HUES6 (cell line): ENCODE results near the gene CDK11B.

Experiments used
- H3K27ac ChIP-seq: 2 replicates; pipeline ENCODE4 v1.7.0; 2013; ENCODE audit warnings: low read depth, mild to moderate bottlenecking, low read length, inconsistent platforms
- H3K27me3 ChIP-seq: 2 replicates; pipeline ENCODE4 v1.6.1; 2013; ENCODE audit warnings: low read length; ENCODE audit not compliant: control insufficient read depth, insufficient read depth
- H3K36me3 ChIP-seq: 2 replicates; pipeline ENCODE4 v1.6.1; 2013; ENCODE audit warnings: low read length; ENCODE audit not compliant: control insufficient read depth, insufficient read depth
- H3K4me1 ChIP-seq: 2 replicates; pipeline ENCODE4 v1.6.1; 2013; ENCODE audit warnings: low read length; ENCODE audit not compliant: control insufficient read depth, insufficient read depth
- H3K4me3 ChIP-seq: 2 replicates; pipeline ENCODE4 v1.5.1; 2013; ENCODE audit warnings: low read depth, low read length
- H3K9ac ChIP-seq: one replicate; pipeline ENCODE4 v1.6.1; 2013; ENCODE audit warnings: mild to moderate bottlenecking, low read length
- H3K9me3 ChIP-seq: 2 replicates; pipeline ENCODE4 v1.6.1; 2013; ENCODE audit warnings: low read depth, low read length; ENCODE audit not compliant: control insufficient read depth, insufficient read depth

The CDK11B gene

GRCh38 chr1:1605724-1606123 lies 53.1 kb downstream of the CDK11B start:
- no peak overlapping the region for H3K27ac ChIP-seq
- H3K4me1 ChIP-seq, result no peaks in the 10 kb centered on the region
- no peak overlapping the region for H3K9ac ChIP-seq
- H3K36me3 ChIP-seq, result no peaks in the 10 kb centered on the region
- H3K4me3 ChIP-seq, result no peak overlapping the region
- H3K9me3 ChIP-seq, result no peaks in the 10 kb centered on the region
- H3K27me3 ChIP-seq, result peaks cover 42% of the 10 kb centered on the region

DNA sequence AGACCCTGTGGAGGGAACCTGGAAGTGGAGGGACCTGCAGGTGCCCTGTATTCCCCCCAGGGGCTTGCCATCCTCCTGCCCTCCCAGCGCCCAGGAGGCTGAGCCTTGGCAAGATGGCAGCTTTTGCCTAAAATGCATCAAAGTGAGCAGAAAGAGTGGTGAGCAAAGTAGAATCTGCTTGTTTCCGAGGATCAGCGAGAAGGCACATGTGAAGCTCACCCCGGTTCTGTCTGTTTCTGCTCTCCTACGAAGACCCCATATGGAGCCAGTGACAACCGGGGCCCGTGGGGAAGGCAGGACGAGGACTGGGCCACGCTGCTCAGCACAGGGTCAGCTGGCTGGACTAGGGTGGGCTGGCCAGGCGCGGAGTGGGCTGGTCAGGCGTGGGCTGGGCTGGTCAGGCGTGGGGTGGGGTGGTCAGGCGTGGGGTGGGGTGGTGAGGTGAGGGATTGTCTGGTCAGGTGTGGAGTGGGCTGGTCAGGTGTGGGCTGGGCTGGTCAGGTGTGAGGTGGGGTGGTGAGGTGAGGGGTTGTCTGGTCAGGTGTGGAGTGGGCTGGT lies 53.7 kb downstream of the CDK11B start:
- Histone ChIP-seq H3K4me1 (no peaks in the 10 kb centered on the region), H3K9ac (no peak overlapping the region), H3K9me3 (no peaks in the 10 kb centered on the region), H3K27ac (no peak overlapping the region), H3K27me3 (peaks cover 48% of the 10 kb centered on the region), H3K36me3 (no peaks in the 10 kb centered on the region), H3K4me3 (no peak overlapping the region)

DNA sequence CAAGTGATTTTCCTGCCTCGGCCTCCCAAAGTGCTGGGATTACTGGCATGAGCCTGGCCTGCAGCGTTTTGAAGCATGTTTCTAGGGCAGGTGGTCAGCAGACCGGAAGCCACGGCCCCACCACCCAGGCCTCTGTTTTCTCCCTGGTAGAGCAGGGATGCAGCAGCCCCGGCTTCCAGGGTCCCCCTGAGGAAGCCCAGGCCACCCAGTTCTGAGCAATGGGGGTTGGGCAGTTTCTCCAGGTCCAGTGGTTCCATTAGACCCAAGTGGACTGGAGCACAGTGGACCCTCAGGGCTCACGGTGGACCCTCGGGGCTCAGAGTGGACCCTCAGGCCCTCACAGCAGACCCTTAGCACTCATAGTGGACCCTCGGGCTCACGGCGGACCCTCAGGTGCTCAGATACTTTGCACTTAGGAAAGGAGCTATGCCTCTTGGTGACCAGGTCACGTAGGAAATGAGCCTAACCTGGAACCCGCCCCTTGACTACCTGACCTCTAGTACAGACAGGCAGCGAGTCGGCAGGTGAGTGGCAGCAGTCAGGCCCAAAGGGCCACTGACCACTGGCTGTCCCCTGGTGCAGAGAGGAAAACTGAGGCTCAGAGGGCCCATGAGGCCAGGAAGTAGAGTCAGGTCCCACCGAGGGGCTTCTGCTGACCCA lies 54.3 kb downstream of the CDK11B start:
- Histone ChIP-seq H3K27me3 (peaks cover 50% of the 10 kb centered on the region), H3K4me3 (no peak overlapping the region), H3K9me3 (no peaks in the 10 kb centered on the region), H3K36me3 (no peaks in the 10 kb centered on the region), H3K4me1 (no peaks in the 10 kb centered on the region), H3K9ac (no peak overlapping the region), H3K27ac (no peak overlapping the region)

- Histone ChIP-seq H3K27ac (no peak overlapping the region), H3K36me3 (no peaks in the 10 kb centered on the region), H3K4me1 (no peaks in the 10 kb centered on the region), H3K27me3 (peaks cover 57% of the 10 kb centered on the region), H3K9ac (no peak overlapping the region), H3K4me3 (no peak overlapping the region), H3K9me3 (no peaks in the 10 kb centered on the region)
Observed at GRCh38 chr1:1603671-1604373, 55.0 kb downstream of the CDK11B start.

- Histone ChIP-seq H3K4me3 (no peak overlapping the region), H3K27me3 (peaks cover 65% of the 10 kb centered on the region), H3K4me1 (peaks cover 2% of the 10 kb centered on the region; the same call in 1 of the 2 replicates), H3K36me3 (no peaks in the 10 kb centered on the region), H3K9me3 (no peaks in the 10 kb centered on the region), H3K27ac (no peak overlapping the region), H3K9ac (no peak overlapping the region)
Observed at GRCh38 chr1:1602968-1603506, 55.8 kb downstream of the CDK11B start.

DNA sequence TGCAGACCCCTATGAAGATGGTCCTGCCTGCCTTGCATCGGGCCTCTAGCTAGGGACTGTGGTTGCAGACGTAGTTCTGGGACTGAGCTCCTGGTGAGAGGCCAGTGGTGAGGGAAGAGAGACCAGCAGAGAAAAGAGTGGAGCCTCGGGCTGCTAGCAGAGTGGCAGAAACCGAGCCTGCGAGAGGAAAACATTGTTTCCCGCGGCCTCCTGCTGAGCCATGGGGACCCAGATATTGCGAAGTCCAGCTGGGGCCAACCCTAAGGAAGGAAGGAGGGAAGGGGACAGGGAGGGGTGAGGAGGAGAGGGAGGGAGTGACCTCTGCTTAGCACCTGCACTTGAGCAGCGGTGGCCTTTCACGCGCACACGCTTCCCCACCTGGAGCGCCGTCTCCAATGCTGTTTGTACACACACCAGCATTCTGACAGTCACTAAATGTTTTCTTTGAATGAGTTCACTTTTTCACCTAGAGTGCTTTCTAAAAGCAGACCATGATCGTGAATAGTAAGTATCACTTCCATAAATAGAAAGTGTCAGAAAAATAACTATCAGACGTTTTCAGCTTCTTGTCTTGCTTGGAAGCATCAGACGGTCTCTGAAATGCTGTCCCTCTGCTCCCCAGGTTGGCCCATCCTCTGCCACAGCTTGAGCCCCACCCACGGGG lies 56.4 kb downstream of the CDK11B start:
- Histone ChIP-seq H3K9ac (no peak overlapping the region), H3K4me3 (no peak overlapping the region), H3K27ac (no peak overlapping the region), H3K27me3 (peaks cover 71% of the 10 kb centered on the region), H3K9me3 (no peaks in the 10 kb centered on the region), H3K4me1 (peaks cover 8% of the 10 kb centered on the region), H3K36me3 (no peaks in the 10 kb centered on the region)

DNA sequence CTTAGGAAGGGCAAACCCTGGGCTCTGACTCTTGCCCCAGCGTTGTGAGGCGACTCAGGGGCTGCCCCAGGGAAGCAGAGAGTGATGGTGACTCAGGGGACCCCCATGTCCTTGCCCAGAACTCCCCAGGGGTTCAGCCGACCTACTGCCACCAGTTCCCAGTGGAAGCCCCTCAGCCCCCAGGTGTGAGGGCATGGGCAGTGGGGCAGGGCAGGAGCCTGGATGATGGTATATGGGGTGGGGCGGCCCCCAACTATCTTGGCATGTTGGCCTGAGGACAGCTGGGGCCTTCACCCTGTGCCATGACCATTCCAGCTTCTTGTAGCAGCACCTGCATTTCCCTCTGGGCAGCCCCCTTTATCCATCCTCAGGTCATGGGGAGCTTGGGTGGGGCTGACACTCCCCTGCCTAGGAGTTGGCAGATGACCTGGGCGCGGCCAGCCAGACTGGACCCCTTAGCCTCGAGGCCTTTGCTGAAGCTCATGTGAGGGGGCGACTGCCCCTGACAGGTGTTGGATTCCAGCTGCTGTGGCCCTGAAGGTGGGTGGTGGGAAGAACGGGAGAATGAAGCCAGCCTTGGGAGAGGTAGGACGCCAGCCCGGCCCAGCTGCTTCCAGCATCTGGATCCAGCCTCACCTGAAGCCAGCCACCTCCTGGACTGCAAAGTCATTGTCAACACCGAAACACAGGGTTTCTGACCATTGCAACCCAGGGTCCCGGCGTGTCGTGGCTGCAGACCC lies 57.1 kb downstream of the CDK11B start:
- Histone ChIP-seq H3K9me3 (no peaks in the 10 kb centered on the region), H3K4me1 (peaks cover 14% of the 10 kb centered on the region), H3K4me3 (no peak overlapping the region), H3K9ac (no peak overlapping the region), H3K27ac (no peak overlapping the region), H3K36me3 (no peaks in the 10 kb centered on the region), H3K27me3 (peaks cover 76% of the 10 kb centered on the region)

- no peak overlapping the region for H3K9ac ChIP-seq
Observed at GRCh38 chr1:1600861-1601563, 57.8 kb downstream of the CDK11B start.

GRCh38 chr1:1599935-1600860 lies 58.6 kb downstream of the CDK11B start, which contains the start of gene FNDC10:
Gene FNDC10 (minus strand): TSS chr1:1600135. CDS start chr1:1600015, 120 bp downstream.
- Histone ChIP-seq H3K27me3 (peaks cover 91% of the 10 kb centered on the region), H3K4me1 (peaks cover 17% of the 10 kb centered on the region), H3K27ac (no peak within 1 kb of the TSS), H3K9me3 (no peaks in the 10 kb centered on the region), H3K9ac (no peak within 1 kb of the TSS), H3K4me3 (peak within 1 kb of the TSS; percentile 58), H3K36me3 (no peaks in the 10 kb centered on the region)

More at GRCh38 chr1:1600861-1601563, 57.8 kb downstream of the CDK11B start:
- Histone ChIP-seq H3K4me1 (peaks cover 17% of the 10 kb centered on the region), H3K9me3 (no peaks in the 10 kb centered on the region), H3K4me3 (peak overlapping the region; percentile 58; the same call in 1 of the 2 replicates), H3K27me3 (peaks cover 83% of the 10 kb centered on the region), H3K36me3 (no peaks in the 10 kb centered on the region), H3K27ac (no peak overlapping the region)
